ENCODE measurements around the gene PCDHA1. TPM values are rescaled to one million over a fixed set of nuclear protein-coding genes. Genes with fewer than 3 reads are reported as not detected.
A peak's percentile ranks its signal among the peaks of the same experiment; 100 is the strongest.
"Not testable (repeated sequence)": the region's sequence is repeated elsewhere in the genome, so short reads cannot be mapped to it uniquely, and the experiment has no call there.

The PCDHA1 gene
- total and polyA plus RNA-seq, 2 experiments from 2014 or later: 0.81 to 1.6 TPM

- Histone ChIP-seq H3K4me1 (ENCODE audit: insufficient read depth) (peaks cover 15% of the 10 kb centered on the region; the same call in 1 of the 2 replicates), H2AFZ (peak within 1 kb of the TSS; percentile 66; the same call in 1 of the 2 replicates), H4K20me1 (replicated peaks; ENCODE audit: insufficient read depth) (peaks cover 9% of the 10 kb centered on the region; the same call in 1 of the 2 replicates), H3F3A (replicated peaks; ENCODE audit: low read depth) (no peaks in the 10 kb centered on the region), H3K79me2 (replicated peaks; ENCODE audit: insufficient read depth) (peaks cover 48% of the 10 kb centered on the region), H3K27ac (ENCODE audit: low read depth) (peak within 1 kb of the TSS; percentile 67; the same call in 1 of the 2 replicates), H3K9me2 (ENCODE audit: insufficient read depth) (no peaks in the 10 kb centered on the region), H3K36me3 (ENCODE audit: insufficient read depth) (no peaks in the 10 kb centered on the region; the same call in 1 of the 2 replicates), H3K4me3 (peak within 1 kb of the TSS; percentile 66), H3K4me2 (peak within 1 kb of the TSS; percentile 50), H3K27me3 (ENCODE audit: insufficient read depth) (no peaks in the 10 kb centered on the region)
- peak; percentile 77 to 87 for TF ChIP-seq CTCF (conservative IDR thresholded peaks at IDR 0.05; ENCODE audit: low read depth in 2 of 2)
- TF ChIP-seq EZH2phosphoT487 (IDR thresholded peaks at IDR 0.05; ENCODE audit: unreplicated experiment): no peak
- no peak for TF ChIP-seq CREB1 (CRISPR knock-in tag; IDR thresholded peaks at IDR 0.05; ENCODE audit: low read depth)
- TF ChIP-seq POLR2AphosphoS5 (IDR thresholded peaks at IDR 0.05; ENCODE audit: low read depth): peak; percentile 40; the same call in 1 of the 2 replicates
- no peak for TF ChIP-seq NANOG (IDR thresholded peaks at IDR 0.05; ENCODE audit: borderline replicate concordance)
- peaks cover 6% of the 10 kb centered on the region; the same call in 1 of the 3 replicates for H3K9me3 Mint-ChIP-seq
- DNase-seq (ENCODE audit: low spot score) (peak; percentile 90), ATAC-seq (peak; percentile 80)
- peaks cover 29% of the 10 kb centered on the region for H3K36me3 Mint-ChIP-seq (ENCODE audit: low read depth)
- H3K4me3 Mint-ChIP-seq: peak within 1 kb of the TSS; percentile 97
- H3K27ac Mint-ChIP-seq: peak within 1 kb of the TSS; percentile 98
- H3K4me1 Mint-ChIP-seq: peaks cover 17% of the 10 kb centered on the region; the same call in 2 of the 3 replicates
- peaks cover 3% of the 10 kb centered on the region for H3K27me3 Mint-ChIP-seq (ENCODE audit: insufficient read depth, low read depth, poor library complexity)
Observed at GRCh38 chr5:140875085-140876065, 89.4 kb downstream of the PCDHA1 start, which contains the start of gene PCDHA12. TSS of gene PCDHA12 (plus strand) at chr5:140875308. CDS start at chr5:140875473, 165 bp downstream.

GRCh38 chr5:140876541-140877261 lies 90.8 kb downstream of the PCDHA1 start:
- H3K9me2 ChIP-seq (ENCODE audit: insufficient read depth); H3K36me3 ChIP-seq (ENCODE audit: insufficient read depth); H3K9me3 Mint-ChIP-seq; DNase-seq (ENCODE audit: low spot score); H3K27me3 ChIP-seq (ENCODE audit: insufficient read depth); ATAC-seq; H3K27me3 Mint-ChIP-seq (ENCODE audit: insufficient read depth, low read depth, poor library complexity); H3K27ac Mint-ChIP-seq; H3F3A ChIP-seq (replicated peaks; ENCODE audit: low read depth); H3K4me2 ChIP-seq; H3K27ac ChIP-seq (ENCODE audit: low read depth); H2AFZ ChIP-seq; H4K20me1 ChIP-seq (replicated peaks; ENCODE audit: insufficient read depth): not testable (repeated sequence)
- Histone ChIP-seq H3K79me2 (replicated peaks; ENCODE audit: insufficient read depth) (peaks cover 43% of the 10 kb centered on the region), H3K4me3 (0 out of 2 replicates have a peak overlapping the region, but pooled peaks have one; percentile 66), H3K4me1 (ENCODE audit: insufficient read depth) (peaks cover 15% of the 10 kb centered on the region; the same call in 1 of the 2 replicates)
- peak overlapping the region; percentile 97; the same call in 2 of the 3 replicates for H3K4me3 Mint-ChIP-seq
- TF ChIP-seq REST (IDR thresholded peaks at IDR 0.05; ENCODE audit: unreplicated experiment): peak; percentile 65
- peaks cover 17% of the 10 kb centered on the region; the same call in 2 of the 3 replicates for H3K4me1 Mint-ChIP-seq
- H3K36me3 Mint-ChIP-seq (ENCODE audit: low read depth): peaks cover 18% of the 10 kb centered on the region
